ENCODE results near the gene CACNA2D3. TPM values are rescaled to one million over a fixed set of nuclear protein-coding genes. Genes with fewer than 3 reads are reported as not detected.

Gene CACNA2D3
- total RNA-seq, 1 donor from 2014 or later, result 17.2 TPM

GRCh38 chr3:55069950-55070349 is 947.6 kb downstream of the CACNA2D3 start:
- intact Hi-C loops (cut with DNase I), result no loop called here
- no peak for DNase-seq (ENCODE audit: extremely low spot score in 2 of 2)

GRCh38 chr3:55074796-55075195 is 952.4 kb downstream of the CACNA2D3 start:
- intact Hi-C loops (cut with DNase I), result no loop called here
- no peak for TF ChIP-seq CTCF (IDR thresholded peaks at IDR 0.05)
- no peak for TF ChIP-seq POLR2A (IDR thresholded peaks at IDR 0.05)
- no peak for TF ChIP-seq POLR2AphosphoS5 (IDR thresholded peaks at IDR 0.05; ENCODE audit: insufficient read depth in 1 of 2, low read depth in 1 of 2)
- H3K27ac ChIP-seq, result no peak overlapping the region

More at GRCh38 chr3:55069950-55070349, 947.6 kb downstream of the CACNA2D3 start:
- H3K36me3 ChIP-seq, result no peaks in the 10 kb centered on the region
- no peaks in the 10 kb centered on the region for H3K27me3 ChIP-seq
- no peaks in the 10 kb centered on the region for H3K9me3 ChIP-seq
- H3K4me1 ChIP-seq, result no peaks in the 10 kb centered on the region
- no peak for TF ChIP-seq POLR2AphosphoS5 (IDR thresholded peaks at IDR 0.05; ENCODE audit: insufficient read depth in 1 of 2, low read depth in 1 of 2)
- TF ChIP-seq CTCF (IDR thresholded peaks at IDR 0.05), result no peak
- TF ChIP-seq POLR2A (IDR thresholded peaks at IDR 0.05), result no peak
- no peak overlapping the region for H3K27ac ChIP-seq
- no peak overlapping the region for H3K4me3 ChIP-seq

GRCh38 chr3:55075846-55076245 is 953.5 kb downstream of the CACNA2D3 start:
- intact Hi-C loops (cut with DNase I), result no loop called here
- no peak for DNase-seq (ENCODE audit: extremely low spot score in 2 of 2)
- no peak overlapping the region for H3K27ac ChIP-seq
- no peaks in the 10 kb centered on the region for H3K36me3 ChIP-seq
- H3K4me3 ChIP-seq, result no peak overlapping the region
- H3K27me3 ChIP-seq, result no peaks in the 10 kb centered on the region
- H3K9me3 ChIP-seq, result no peaks in the 10 kb centered on the region
- H3K4me1 ChIP-seq, result no peaks in the 10 kb centered on the region
- TF ChIP-seq CTCF (IDR thresholded peaks at IDR 0.05) (no peak), POLR2AphosphoS5 (IDR thresholded peaks at IDR 0.05; ENCODE audit: insufficient read depth in 1 of 2, low read depth in 1 of 2) (no peak), POLR2A (IDR thresholded peaks at IDR 0.05) (no peak)

More at GRCh38 chr3:55074796-55075195, 952.4 kb downstream of the CACNA2D3 start:
- Histone ChIP-seq H3K4me1 (no peaks in the 10 kb centered on the region), H3K27me3 (no peaks in the 10 kb centered on the region), H3K36me3 (no peaks in the 10 kb centered on the region), H3K9me3 (no peaks in the 10 kb centered on the region), H3K4me3 (no peak overlapping the region)
- DNase-seq (ENCODE audit: extremely low spot score in 2 of 2), result no peak

GRCh38 chr3:55077726-55078125 is 955.4 kb downstream of the CACNA2D3 start:
- Histone ChIP-seq H3K9me3 (no peaks in the 10 kb centered on the region), H3K27me3 (no peaks in the 10 kb centered on the region), H3K4me3 (no peak overlapping the region), H3K27ac (no peak overlapping the region), H3K4me1 (no peaks in the 10 kb centered on the region), H3K36me3 (no peaks in the 10 kb centered on the region)
- intact Hi-C loops (cut with DNase I), result no loop called here
- DNase-seq (ENCODE audit: extremely low spot score in 2 of 2), result no peak
- TF ChIP-seq POLR2A (IDR thresholded peaks at IDR 0.05), result no peak
- TF ChIP-seq POLR2AphosphoS5 (IDR thresholded peaks at IDR 0.05; ENCODE audit: insufficient read depth in 1 of 2, low read depth in 1 of 2), result no peak
- TF ChIP-seq CTCF (IDR thresholded peaks at IDR 0.05), result no peak

- Histone ChIP-seq H3K27me3 (no peaks in the 10 kb centered on the region), H3K27ac (no peak overlapping the region), H3K9me3 (no peaks in the 10 kb centered on the region), H3K4me3 (no peak overlapping the region), H3K36me3 (no peaks in the 10 kb centered on the region), H3K4me1 (no peaks in the 10 kb centered on the region)
- TF ChIP-seq POLR2A (IDR thresholded peaks at IDR 0.05) (no peak), POLR2AphosphoS5 (IDR thresholded peaks at IDR 0.05; ENCODE audit: insufficient read depth in 1 of 2, low read depth in 1 of 2) (no peak), CTCF (IDR thresholded peaks at IDR 0.05) (no peak)
- intact Hi-C loops (cut with DNase I), result no loop called here
- no peak for DNase-seq (ENCODE audit: extremely low spot score in 2 of 2)
These were observed 956.5 kb downstream of the CACNA2D3 start for GRCh38 chr3:55078876-55079275.
